HG03196 (cell line): ENCODE results near the gene CPAMD8.
"Not testable (repeated sequence)": the region's sequence is repeated elsewhere in the genome, so short reads cannot be mapped to it uniquely, and the experiment has no call there.

Experiments used
- ATAC-seq: cut with Tn5 transposase; IDR thresholded peaks from one replicate; pipeline ENCODE4 v1.9.1; 2021; ENCODE audit not compliant: unreplicated experiment

Gene CPAMD8

DNA sequence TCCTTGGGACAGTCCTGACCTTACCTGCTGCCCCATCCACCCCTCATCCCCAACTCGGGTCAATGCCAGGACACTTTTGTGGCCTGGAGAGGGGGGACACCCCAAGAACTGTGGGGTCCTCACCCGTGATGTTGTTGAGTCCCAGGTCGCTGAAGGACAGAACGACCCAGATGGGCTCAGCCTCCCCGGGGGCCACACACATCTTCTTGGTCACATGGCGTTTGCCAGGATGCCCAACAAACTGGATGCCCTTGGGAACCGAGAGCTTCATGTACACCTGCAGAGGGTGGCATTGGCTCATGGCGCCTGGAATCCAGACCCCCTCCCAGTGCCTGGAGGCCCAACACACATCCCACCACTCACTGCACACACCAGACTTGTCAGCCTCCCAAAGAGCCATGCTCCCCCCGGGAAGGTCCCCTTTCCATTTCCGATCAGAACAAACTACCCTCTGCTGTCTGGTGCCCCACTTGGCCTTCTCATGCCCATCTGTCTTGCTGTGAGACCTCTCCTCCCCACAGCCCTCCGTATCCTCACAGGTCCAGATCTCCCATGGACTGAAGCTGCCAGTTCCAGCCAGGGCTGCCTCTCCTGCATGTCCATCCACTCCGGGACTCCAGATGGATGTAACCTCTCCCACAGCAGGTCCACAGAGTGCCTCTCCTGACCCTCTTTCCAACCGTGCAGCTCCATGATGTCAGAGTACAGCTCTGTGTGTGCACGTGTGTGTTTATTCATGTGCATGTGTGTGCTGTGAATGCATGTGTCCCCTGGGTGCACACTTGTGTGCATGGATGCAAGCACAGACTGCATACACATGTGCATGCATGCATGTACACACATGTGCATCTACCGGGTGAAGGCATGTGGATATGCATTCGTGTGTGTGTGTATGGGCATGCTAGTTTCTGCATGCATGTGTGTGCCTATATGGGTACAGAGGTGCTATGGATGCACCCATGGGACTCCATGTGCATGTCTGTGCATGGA is 79.4 kb downstream of the CPAMD8 start:
- no peak for ATAC-seq

- ATAC-seq: no peak
Observed at GRCh38 chr19:16945762-16946465, 80.7 kb downstream of the CPAMD8 start.

DNA sequence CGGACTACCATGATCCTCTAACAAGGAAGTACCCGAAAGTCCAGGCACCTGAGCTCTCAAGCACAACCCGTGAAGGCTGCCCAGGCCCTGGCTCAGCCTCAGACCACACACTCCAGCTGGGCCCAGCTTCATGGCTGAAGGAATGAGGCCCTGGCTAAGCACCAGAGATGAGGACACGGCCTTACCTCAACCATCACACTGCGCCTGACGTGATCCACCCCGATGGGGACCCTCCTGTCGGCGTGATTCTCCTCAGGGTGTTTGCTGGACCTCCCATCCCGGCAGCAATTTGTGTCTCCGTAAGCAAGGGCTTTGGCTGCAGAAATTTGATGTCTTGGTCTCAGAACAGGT is 81.3 kb downstream of the CPAMD8 start:
- ATAC-seq: no peak

DNA sequence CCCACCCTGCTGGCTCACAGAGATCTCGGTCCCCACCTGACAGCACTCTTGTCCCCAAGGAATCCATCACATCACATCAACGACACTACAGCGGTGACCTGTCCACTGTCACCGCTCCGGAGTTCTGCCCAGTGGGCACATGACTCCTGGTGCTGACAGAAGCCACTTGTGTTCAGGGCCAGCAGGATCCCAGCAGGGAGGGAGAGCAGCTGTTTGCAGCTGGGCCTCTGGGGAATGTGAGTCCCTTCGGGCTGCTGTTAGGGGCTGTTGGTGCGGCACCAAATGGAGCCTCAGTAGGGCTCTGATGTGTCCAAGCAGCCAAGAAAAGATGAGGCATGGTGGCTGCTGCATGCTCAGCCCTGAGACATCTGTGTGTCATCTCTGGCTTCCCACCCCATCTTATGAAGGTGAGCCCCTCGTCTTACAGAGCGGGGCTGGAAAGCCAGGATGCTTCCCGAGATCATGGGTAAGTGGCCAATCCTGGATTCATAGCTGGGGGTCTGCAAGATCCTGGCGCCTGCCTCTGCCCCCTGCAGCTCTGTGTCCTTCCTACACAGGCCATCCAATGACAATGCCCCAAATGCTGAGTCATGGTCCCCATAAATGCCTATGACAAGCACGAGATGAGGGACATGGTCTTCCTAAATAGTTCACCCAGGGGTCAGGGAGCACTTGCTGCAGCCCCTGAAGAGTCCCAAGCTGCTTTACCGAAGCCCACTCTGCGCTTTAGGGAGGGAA is 81.8 kb downstream of the CPAMD8 start:
- no peak for ATAC-seq

GRCh38 chr19:16943942-16944625 is 82.5 kb downstream of the CPAMD8 start:
- no peak for ATAC-seq

- ATAC-seq: not testable (repeated sequence)
Observed at GRCh38 chr19:16943090-16943489, 83.5 kb downstream of the CPAMD8 start.

DNA sequence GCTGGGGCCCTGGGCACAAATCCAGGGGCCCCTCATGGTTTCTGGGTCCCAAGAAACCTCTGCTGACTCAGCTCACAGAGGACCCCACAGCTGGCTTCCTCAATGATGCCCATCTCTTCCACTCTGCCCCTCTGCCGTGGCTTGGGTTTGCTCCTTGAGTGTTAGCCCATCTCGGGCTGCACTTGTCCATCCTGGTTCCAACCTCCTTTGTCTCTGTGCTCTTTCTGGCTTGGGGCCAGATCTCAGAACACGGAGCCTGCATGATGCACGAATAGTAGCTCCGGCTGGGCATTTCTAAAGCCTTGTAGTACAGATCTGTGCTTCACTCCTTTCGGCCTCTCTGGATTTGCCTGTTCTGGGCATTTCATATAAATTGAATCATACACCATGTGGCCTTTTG is 84.0 kb downstream of the CPAMD8 start:
- no peak for ATAC-seq

DNA sequence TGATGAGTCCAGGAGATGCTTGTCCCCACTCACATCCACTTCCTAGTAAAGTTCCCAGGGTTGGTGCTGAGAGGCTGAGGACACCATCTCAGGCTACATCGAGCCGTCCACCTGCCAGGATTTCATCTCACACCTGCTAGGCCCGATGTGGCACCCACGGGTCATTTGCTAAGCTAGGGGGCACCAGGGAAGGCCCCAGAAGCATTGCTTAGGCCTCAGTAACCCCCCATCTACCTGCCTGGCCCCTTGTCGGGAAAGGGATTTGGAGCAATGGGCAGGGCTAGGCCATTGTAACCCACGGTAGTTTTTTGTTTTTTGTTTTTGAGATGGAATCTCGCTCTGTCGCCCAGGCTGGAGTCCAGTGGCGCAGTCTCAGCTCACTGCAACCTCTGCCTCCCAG is 86.0 kb downstream of the CPAMD8 start:
- ATAC-seq: no peak

- ATAC-seq: not testable (repeated sequence)
Observed at GRCh38 chr19:16940063-16940462, 86.5 kb downstream of the CPAMD8 start.

- ATAC-seq: no peak
Observed at GRCh38 chr19:16938211-16938610, 88.4 kb downstream of the CPAMD8 start.

GRCh38 chr19:16937796-16938195 is 88.8 kb downstream of the CPAMD8 start:
- ATAC-seq: not testable (repeated sequence)

DNA sequence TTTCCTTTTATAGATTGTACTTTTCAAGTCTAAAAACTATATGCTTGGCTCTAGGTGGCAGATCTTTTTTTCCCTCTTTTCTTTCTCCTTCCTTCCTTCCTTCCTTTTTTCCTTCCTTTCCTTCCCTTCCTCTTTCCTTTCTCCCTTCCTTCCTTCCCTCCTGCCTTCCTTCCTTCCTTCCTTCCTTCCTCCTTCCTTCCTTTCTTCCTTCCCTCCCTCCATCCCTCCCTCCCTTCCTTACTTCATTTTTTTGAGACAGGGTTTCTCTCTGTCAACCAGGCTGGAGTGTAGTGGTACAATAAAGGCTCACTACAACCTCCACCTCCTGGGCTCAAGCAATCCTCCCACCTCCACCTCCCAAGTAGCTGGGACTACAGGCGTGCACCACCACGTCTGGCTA is 89.7 kb downstream of the CPAMD8 start:
- ATAC-seq: no peak

- no peak for ATAC-seq
Observed at GRCh38 chr19:16934489-16934888, 92.1 kb downstream of the CPAMD8 start.

- ATAC-seq: no peak
Observed at GRCh38 chr19:16931306-16931705, 95.3 kb downstream of the CPAMD8 start.

DNA sequence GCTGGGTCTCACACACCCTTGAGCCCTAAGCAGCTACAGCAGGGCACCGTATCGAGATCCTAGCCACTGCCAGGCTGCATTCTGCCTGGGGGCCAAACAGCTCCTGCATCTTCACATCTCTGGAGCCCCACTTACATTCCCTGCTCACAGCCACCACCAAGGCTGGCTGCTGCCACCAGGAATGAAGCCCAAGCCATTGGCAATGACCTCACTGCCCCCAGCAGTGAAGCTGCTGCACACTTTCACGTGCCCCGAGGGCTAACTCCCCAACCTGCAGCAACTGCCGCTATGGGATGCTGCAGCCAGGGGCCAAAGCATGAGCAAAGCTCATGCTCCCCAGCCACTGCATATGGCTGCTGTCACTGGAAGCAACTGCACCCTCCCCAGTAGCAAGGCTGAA is 95.9 kb downstream of the CPAMD8 start:
- ATAC-seq: no peak

DNA sequence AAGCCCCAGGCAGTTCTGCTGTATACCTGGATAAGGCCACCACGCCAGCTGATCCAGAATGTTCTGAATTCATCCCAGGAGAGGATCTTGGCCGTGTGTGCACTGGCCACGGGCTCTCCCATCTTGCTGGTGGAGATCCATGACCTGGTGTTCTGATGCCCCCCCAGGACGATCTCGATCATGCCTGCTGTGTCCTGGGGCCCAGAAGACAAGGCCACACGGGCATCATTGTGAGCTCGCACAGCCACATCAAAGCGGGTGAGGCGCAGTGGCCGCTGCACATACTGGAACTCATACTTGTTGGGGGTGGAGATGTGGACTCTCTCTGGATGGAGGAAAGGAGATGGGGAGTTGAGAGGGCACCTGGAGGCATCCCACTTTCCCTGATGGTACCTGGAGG is 97.7 kb downstream of the CPAMD8 start:
- no peak for ATAC-seq

DNA sequence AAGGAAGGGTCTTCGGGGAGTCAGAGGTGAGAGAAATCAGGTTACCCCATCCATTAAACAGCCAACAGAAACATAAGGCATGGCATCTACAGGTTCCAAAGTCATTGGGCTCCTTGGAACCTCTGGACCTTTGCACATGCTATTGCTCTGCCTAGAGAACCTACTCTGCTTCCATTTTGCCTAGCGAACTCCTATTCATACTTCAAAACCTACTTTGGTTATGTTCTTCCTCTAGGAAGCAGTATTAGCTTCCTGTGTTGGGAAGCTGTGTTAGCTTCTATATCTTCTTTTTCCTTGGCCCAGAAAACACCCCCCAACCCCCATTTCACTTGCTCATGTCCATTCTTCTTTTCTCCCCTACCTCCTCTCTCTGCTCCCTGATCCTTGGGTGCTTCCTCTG is 98.3 kb downstream of the CPAMD8 start:
- ATAC-seq: no peak

DNA sequence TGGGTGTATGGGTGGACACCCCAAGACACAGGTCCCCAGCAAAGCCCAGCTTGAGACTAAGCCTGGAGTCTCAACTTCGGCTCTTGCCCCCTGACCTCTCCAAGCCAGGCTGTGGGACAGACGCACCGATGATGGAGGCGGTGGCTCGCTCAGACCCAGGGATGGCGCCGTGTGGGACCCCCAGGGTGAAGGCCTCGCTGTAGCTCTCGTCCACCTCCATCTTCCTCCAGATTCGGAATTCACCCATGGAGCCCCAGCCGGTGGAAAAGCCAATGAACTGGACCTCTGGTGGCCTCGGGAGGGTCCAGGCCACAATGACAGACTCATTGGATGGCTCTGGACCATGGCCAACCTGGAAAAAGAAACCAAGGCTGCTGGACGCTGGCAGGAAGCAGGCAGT is 98.7 kb downstream of the CPAMD8 start:
- no peak for ATAC-seq

- no peak for ATAC-seq
Observed at GRCh38 chr19:16922949-16923348, 103.7 kb downstream of the CPAMD8 start.

DNA sequence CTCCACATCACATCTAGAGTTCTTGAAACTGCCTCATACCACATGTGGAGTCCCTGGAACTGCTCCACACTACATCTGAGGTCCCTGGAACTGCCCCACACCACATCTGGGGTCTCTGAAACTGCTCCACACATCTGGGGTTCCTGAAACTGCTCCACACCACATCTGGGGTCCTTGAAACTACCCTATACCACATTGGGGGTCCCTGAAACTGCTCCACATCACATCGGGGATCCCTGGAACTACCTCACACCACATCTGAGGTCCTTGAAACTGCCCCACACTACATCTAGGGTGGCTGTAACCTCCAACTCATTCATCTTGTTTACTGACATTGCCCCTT is 104.0 kb downstream of the CPAMD8 start:
- no peak for ATAC-seq
